CD4-positive, alpha-beta T cell (primary cell): ENCODE measurements around the gene ATG9A. TPM values are rescaled to one million over a fixed set of nuclear protein-coding genes. Genes with fewer than 3 reads are reported as not detected.

Experiments used
- ATAC-seq: fragments of 200-7000 bp; cut with Tn5 transposase; one replicate; pipeline ENCODE4 v1.10.0; 2022; ENCODE audit warnings: mild to moderate bottlenecking; ENCODE audit not compliant: poor library complexity
- CTCF ChIA-PET: fragments of 350-600 bp; sonication (Branson Sonifier 250); formaldehyde crosslinking; loops from one replicate; lab custom pipeline; 2021; ENCODE audit warnings: antibody characterized with exemption, inconsistent platforms; lab: Charles Lee
- POLR2A ChIA-PET: fragments of 350-600 bp; sonication (Branson Sonifier 250); formaldehyde crosslinking; loops from one replicate; lab custom pipeline; 2021; ENCODE audit warnings: antibody characterized with exemption, inconsistent platforms; lab: Charles Lee
- DNase-seq, 14 experiments: peaks; one replicate each; pipeline ENCODE4 v3.0.0-alpha.2; 2013 to 2020; ENCODE audit warnings: mixed read lengths in 2 of 14
- H3K27ac ChIP-seq, 2 donors: one replicate each; pipeline versions ENCODE4 v1.5.1 to v1.7.0; 2013; ENCODE audit warnings: low read length in 2 of 2, low read depth in 1 of 2, mild to moderate bottlenecking in 1 of 2
- H3K27me3 ChIP-seq, 2 experiments: 1 replicate in 1 of 2; 2 replicates in 1 of 2; pipeline versions ENCODE4 v1.6.1 to v1.7.0; 2013; ENCODE audit warnings: low read length in 2 of 2, control low read depth in 1 of 2, mild to moderate bottlenecking in 1 of 2, moderate library complexity in 1 of 2; ENCODE audit not compliant: insufficient read depth in 2 of 2, control insufficient read depth in 1 of 2
- H3K36me3 ChIP-seq: one replicate; pipeline ENCODE4 v1.6.1; 2013; ENCODE audit warnings: low read length, control low read depth; ENCODE audit not compliant: insufficient read depth
- H3K4me1 ChIP-seq: one replicate; pipeline ENCODE4 v1.6.1; 2013; ENCODE audit warnings: low read length, control low read depth; ENCODE audit not compliant: insufficient read depth
- H3K4me3 ChIP-seq: one replicate; pipeline ENCODE4 v1.5.1; 2013; ENCODE audit warnings: mild to moderate bottlenecking, low read length, moderate library complexity
- H3K9me3 ChIP-seq, 2 experiments: 1 replicate in 1 of 2; 2 replicates in 1 of 2; pipeline versions ENCODE4 v1.6.1 to v1.7.0; 2013; ENCODE audit warnings: low read length in 2 of 2, mild to moderate bottlenecking in 2 of 2, control low read depth in 1 of 2, moderate library complexity in 1 of 2; ENCODE audit not compliant: control insufficient read depth in 1 of 2, insufficient read depth in 1 of 2
- H3K27ac Mint-ChIP-seq: one replicate; pipeline ENCODE4 v1.8.0; 2020; ENCODE audit warnings: mixed read lengths
- H3K27me3 Mint-ChIP-seq: one replicate; pipeline ENCODE4 v1.8.0; 2021; ENCODE audit warnings: mixed read lengths
- H3K36me3 Mint-ChIP-seq: one replicate; pipeline ENCODE4 v1.8.0; 2021; ENCODE audit warnings: low read depth, mixed read lengths
- H3K4me1 Mint-ChIP-seq: one replicate; pipeline ENCODE4 v1.8.0; 2021; ENCODE audit warnings: low read depth, mixed read lengths
- H3K4me3 Mint-ChIP-seq: one replicate; pipeline ENCODE4 v1.8.0; 2020; ENCODE audit warnings: mild to moderate bottlenecking, mixed read lengths
- H3K9me3 Mint-ChIP-seq: one replicate; pipeline ENCODE4 v1.8.0; 2020; ENCODE audit warnings: mixed read lengths
- intact Hi-C, 2 experiments: fragments of 100-400 bp; cut with DNase I in 1 of 2; cut with micrococcal nuclease in 1 of 2; formaldehyde crosslinking; loops; one replicate each; pipeline versions ENCODE4 v1.15.1 to v1.9.0; 2023 to 2025; cut with DNase I, micrococcal nuclease
- total RNA-seq, 174 experiments: library from RNA in 2 of 174; stranded (reverse) in 2 of 174; gene quantifications; one replicate each; pipeline ENCODE4 v1.2.3 and lab custom pipeline; 2021 to 2026
- TF ChIP-seq, protein P1 (sequence below): fragments of 200-600 bp; IDR thresholded peaks from one replicate; pipeline ENCODE4 v1.8.0; 2022; ENCODE audit warnings: antibody characterized with exemption, mild to moderate bottlenecking

ATG9A gene
- total RNA-seq, 2 experiments from 2014 or later, result 105 to 106 TPM

DNA sequence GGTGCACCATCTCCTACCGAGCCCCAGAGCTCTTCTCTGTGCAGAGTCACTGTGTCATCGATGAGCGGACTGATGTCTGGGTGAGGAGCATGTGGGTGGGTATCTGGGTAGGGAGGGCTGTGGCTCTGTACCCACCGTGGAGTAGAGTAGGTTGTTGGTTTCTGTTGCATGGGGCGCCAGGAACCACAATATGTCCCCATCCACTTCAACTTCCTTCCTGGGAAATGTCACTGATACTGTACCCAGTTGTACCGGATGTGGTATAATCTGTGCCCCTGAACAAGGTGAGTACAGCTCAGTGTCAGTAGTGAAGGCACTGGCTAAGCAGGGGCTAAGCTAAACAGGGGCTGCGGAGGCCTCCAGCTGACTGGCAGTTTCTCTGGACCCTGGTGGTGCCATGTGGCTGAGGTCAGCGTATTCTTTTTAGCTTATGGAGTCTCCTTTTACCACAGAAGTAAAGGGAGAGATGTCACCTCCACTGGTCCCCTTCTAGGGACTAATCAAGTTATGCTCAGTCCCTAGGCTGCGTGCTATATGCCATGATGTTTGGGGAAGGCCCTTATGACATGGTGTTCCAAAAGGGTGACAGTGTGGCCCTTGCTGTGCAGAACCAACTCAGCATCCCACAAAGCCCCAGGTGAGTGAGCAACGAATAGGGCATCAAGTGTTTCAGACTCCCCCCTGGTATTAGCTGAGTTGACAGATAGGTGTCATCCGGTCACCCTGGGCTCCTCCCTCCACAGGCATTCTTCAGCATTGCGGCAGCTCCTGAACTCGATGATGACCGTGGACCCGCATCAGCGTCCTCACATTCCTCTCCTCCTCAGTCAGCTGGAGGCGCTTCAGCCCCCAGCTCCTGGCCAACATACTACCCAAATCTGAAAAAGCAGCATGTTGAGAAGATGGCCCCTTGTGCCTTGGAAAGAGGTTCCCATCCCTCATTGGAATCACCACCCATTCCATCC is 18.5 kb upstream of the ATG9A start:
- Mint-ChIP-seq H3K36me3 (peaks cover 61% of the 10 kb centered on the region), H3K27me3 (no peaks in the 10 kb centered on the region), H3K9me3 (no peaks in the 10 kb centered on the region), H3K4me3 (peak overlapping the region; percentile 88), H3K4me1 (peaks cover 92% of the 10 kb centered on the region), H3K27ac (peak overlapping the region; percentile 96)
- ChIA-PET CTCF (interaction anchor here (1.5 to 3.8 kb wide), 3 partner anchors 47 to 88 kb away, joined by 5 to 30 read pairs (median 5); partner anchors contain the start of gene NHEJ1), POLR2A (interaction anchor here (0.7 to 10.1 kb wide), 15 partner anchors 10 to 356 kb away, joined by 3 to 202 read pairs (median 5); partner anchors contain the start of genes ABCB6, ANKZF1, ATG9A and CNPPD1)
- Histone ChIP-seq H3K4me1 (peaks cover 86% of the 10 kb centered on the region), H3K9me3 (no peaks in the 10 kb centered on the region), H3K36me3 (peaks cover 44% of the 10 kb centered on the region), H3K27me3 (no peaks in the 10 kb centered on the region), H3K27ac (peak overlapping the region; percentile 61 to 98), H3K4me3 (peak overlapping the region; percentile 52)
- TF ChIP-seq, protein P1, sequence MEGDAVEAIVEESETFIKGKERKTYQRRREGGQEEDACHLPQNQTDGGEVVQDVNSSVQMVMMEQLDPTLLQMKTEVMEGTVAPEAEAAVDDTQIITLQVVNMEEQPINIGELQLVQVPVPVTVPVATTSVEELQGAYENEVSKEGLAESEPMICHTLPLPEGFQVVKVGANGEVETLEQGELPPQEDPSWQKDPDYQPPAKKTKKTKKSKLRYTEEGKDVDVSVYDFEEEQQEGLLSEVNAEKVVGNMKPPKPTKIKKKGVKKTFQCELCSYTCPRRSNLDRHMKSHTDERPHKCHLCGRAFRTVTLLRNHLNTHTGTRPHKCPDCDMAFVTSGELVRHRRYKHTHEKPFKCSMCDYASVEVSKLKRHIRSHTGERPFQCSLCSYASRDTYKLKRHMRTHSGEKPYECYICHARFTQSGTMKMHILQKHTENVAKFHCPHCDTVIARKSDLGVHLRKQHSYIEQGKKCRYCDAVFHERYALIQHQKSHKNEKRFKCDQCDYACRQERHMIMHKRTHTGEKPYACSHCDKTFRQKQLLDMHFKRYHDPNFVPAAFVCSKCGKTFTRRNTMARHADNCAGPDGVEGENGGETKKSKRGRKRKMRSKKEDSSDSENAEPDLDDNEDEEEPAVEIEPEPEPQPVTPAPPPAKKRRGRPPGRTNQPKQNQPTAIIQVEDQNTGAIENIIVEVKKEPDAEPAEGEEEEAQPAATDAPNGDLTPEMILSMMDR, result no peak
- ATAC-seq (peak; percentile 68), DNase-seq (peak; percentile 25 to 93 (median 52))
- intact Hi-C loops, result loop anchor here in 1 of 2 experiments (5.0 kb wide), 1 partner anchor 71 kb away; the partner anchor contains the start of genes CNPPD1 and RETREG2

DNA sequence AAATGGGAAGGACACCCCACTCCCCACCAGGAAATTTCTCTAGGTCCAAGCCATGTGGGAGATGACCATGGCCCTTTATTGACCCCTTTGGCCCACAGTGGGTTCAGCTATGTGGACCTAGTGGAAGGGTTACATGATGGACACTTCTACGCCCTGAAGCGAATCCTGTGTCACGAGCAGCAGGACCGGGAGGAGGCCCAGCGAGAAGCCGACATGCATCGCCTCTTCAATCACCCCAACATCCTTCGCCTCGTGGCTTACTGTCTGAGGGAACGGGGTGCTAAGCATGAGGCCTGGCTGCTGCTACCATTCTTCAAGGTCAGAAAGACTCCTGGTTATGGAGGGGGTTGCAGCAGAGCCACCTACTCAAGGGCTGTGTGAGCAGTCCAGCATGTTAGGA is 17.1 kb upstream of the ATG9A start:
- ChIA-PET POLR2A (interaction anchor here (1.2 to 7.3 kb wide), 8 partner anchors 8 to 142 kb away, joined by 4 to 181 read pairs (median 20); partner anchors contain the start of genes ANKZF1, ATG9A, CNPPD1 and DNAJB2), CTCF (interaction anchor here (1.0 to 2.3 kb wide), 4 partner anchors 31 to 142 kb away, joined by 3 to 26 read pairs (median 4); no protein-coding TSS in a partner anchor)
- no peaks in the 10 kb centered on the region for H3K9me3 Mint-ChIP-seq
- Histone ChIP-seq H3K9me3 (no peaks in the 10 kb centered on the region), H3K27me3 (no peaks in the 10 kb centered on the region), H3K36me3 (peaks cover 40% of the 10 kb centered on the region), H3K4me1 (peaks cover 74% of the 10 kb centered on the region), H3K4me3 (peak overlapping the region; percentile 52), H3K27ac (peak overlapping the region; percentile 95 to 98)
- peaks cover 82% of the 10 kb centered on the region for H3K4me1 Mint-ChIP-seq
- DNase-seq, result no peak
- no peak for ATAC-seq
- peaks cover 47% of the 10 kb centered on the region for H3K36me3 Mint-ChIP-seq
- TF ChIP-seq, protein P1, result no peak
- H3K4me3 Mint-ChIP-seq, result peak overlapping the region; percentile 88
- peak overlapping the region; percentile 96 for H3K27ac Mint-ChIP-seq
- H3K27me3 Mint-ChIP-seq, result no peaks in the 10 kb centered on the region
- intact Hi-C loops, result loop anchor here in 1 of 2 experiments (5.0 kb wide), 1 partner anchor 69 kb away; the partner anchor contains the start of genes CNPPD1 and RETREG2

DNA sequence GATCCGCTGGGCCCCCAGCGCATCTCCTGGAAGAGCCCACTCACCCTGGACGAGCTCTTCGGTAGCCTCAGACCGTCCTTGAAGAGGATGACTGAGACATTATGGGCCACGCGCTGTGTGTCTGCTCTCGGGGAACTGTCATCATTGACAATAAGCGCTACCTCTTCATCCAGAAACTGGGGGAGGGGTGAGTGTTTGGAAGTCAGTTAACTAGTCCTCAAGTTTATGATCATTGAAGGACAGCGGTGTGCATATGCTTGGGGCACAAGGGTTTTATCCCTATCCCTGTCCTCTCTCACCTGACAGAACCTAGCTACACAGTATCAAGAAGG is 16.4 kb upstream of the ATG9A start:
- DNase-seq (peak in 2 of 14 experiments; percentile 19 to 39), ATAC-seq (no peak)
- intact Hi-C loops, result loop anchor here in 1 of 2 experiments (1.0 to 5.0 kb wide), 3 partner anchors 7 to 69 kb away; partner anchors contain the start of genes ANKZF1, ATG9A, CNPPD1 and RETREG2

More for the DNA sequence above, 16.4 kb upstream of the ATG9A start:
- H3K4me3 Mint-ChIP-seq, result peak overlapping the region; percentile 88
- peak overlapping the region; percentile 99 for H3K4me3 ChIP-seq
- H3K27me3 ChIP-seq, result no peaks in the 10 kb centered on the region
- CTCF ChIA-PET, result interaction anchor here (1.0 to 2.3 kb wide), 4 partner anchors 26 to 143 kb away, joined by 3 to 26 read pairs (median 4); no protein-coding TSS in a partner anchor
- H3K27ac Mint-ChIP-seq, result peak overlapping the region; percentile 96
- peaks cover 79% of the 10 kb centered on the region for H3K4me1 Mint-ChIP-seq
- peak overlapping the region; percentile 95 to 98 for H3K27ac ChIP-seq
- no peaks in the 10 kb centered on the region for H3K27me3 Mint-ChIP-seq
- H3K9me3 Mint-ChIP-seq, result no peaks in the 10 kb centered on the region
- peaks cover 33% of the 10 kb centered on the region for H3K36me3 ChIP-seq
- no peaks in the 10 kb centered on the region for H3K9me3 ChIP-seq
- TF ChIP-seq, protein P1, result no peak
- H3K4me1 ChIP-seq, result peaks cover 68% of the 10 kb centered on the region
- POLR2A ChIA-PET, result interaction anchor here (1.1 to 7.3 kb wide), 10 partner anchors 8 to 142 kb away, joined by 4 to 181 read pairs (median 16); partner anchors contain the start of genes ANKZF1, ATG9A, CNPPD1 and DNAJB2
- peaks cover 40% of the 10 kb centered on the region for H3K36me3 Mint-ChIP-seq
